GM18517 (cell line): ENCODE measurements around the gene NAV2.
"Not testable (repeated sequence)": the region's sequence is repeated elsewhere in the genome, so short reads cannot be mapped to it uniquely, and the experiment has no call there.

Experiments used
- ATAC-seq: cut with Tn5 transposase; IDR thresholded peaks from one replicate; pipeline ENCODE4 v1.9.1; 2021; ENCODE audit warnings: mild to moderate bottlenecking, moderate library complexity; ENCODE audit not compliant: unreplicated experiment

NAV2 gene

DNA sequence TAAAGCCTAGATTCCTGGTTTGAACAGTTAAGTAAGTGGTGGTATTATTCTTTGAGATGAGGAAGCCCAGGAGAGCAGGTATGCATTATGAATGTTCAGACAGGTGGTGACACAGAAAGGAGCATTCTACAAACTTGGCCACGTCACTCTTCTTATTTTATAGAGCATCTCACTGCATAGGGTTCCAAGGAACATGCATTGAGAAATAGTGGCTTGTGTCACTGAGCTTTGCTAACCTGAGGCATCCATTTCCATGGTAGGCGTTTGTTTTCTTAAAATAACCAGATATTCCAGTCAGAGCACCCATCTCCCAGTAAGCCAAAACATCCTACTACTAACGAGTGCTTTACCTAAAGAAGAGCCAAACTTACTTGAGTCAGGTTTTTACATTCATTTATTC is 169.7 kb downstream of the NAV2 start:
- ATAC-seq: no peak

DNA sequence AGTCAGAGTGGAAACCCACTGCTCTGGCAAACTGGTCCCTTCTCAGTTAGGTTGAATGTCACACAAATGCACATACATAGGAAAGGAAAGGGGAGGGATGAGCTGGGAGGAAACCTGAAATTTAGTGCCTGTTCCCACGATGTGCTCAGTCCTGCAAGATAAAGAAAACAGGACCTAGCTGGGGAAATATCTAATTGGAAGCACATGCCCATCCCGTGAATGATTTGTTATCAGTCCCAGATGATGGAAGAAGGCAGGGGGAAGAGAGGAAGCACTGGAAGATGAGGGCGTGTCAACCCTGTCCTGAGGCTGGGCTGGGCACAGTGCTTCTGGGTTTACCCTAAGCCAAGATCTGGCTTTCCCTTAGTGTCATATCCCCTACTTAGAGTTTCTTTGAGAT is 173.9 kb downstream of the NAV2 start:
- ATAC-seq: no peak

DNA sequence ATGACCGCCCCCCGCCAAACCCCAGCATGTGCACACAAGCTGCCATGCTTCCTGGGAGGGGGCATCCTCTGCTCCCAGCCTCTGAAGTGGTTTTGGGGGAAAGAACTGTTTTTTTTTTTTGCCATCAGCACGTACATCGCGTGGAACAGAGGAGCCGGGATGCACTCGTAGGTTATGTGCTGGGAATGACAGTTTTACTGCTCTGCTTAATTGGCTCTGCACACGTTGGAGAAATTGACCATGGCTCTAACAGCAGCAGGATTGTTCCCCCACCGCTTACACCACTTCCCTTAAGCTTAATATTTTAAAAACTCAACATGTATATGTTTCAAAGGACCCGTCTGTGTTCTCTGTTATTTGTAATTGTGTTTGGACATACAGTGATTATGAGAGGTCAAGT is 175.2 kb downstream of the NAV2 start:
- no peak for ATAC-seq

DNA sequence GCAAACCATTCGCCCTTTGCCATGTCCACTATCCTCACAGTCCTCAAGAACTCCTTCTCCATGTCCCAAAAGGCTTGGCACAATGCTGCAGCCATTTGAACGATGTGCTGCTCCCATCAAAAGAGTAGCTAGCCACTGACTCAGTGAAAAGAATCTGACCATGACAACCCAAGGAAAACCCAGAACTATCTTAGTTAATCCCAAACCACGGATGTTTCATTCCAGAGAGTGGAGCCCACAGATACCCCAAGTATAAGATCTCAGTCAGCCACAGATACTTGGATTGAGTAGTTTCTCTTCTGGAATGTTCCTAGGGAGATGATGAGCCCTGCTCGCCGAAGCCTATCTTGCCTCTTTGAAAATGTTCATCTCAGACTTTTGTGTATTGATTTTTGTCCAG is 176.9 kb downstream of the NAV2 start:
- ATAC-seq: no peak

DNA sequence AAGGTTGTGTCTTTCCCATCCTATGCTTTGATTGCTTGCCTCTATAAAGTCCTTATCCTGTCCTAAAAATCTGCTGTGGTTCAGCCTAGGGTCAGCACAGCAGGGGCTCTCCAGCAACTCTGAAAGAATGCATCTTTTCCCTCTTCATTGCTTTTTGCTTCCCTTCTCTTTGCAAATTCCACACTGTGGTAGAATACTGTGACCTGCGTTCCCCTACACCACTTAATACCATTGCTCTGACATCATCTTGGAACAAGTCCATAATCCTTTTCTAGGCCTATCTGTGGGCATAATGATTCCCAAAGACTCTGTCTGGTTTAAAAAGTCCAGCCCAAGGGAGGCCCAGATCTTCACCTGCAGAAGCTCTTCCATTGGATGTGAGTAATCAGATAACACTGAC is 177.7 kb downstream of the NAV2 start:
- no peak for ATAC-seq

DNA sequence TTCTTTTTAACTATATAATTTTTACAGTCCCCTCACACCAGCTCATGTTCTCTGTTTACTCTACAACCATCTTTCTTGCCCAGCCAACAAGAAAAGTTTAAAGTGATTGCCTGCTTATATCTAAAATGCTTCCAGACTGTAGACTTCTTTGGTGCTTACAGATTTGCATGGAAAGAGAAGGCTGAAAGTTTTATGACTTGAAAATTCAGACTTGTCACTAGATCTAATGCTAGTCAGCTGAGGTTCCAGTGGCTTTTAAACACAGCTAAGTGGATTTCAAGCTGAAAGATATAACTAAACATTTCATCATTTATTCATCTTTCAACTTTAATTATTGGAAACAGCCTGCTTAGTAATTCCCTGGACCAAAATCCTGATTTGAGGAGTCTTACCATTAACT is 178.4 kb downstream of the NAV2 start:
- ATAC-seq: no peak

DNA sequence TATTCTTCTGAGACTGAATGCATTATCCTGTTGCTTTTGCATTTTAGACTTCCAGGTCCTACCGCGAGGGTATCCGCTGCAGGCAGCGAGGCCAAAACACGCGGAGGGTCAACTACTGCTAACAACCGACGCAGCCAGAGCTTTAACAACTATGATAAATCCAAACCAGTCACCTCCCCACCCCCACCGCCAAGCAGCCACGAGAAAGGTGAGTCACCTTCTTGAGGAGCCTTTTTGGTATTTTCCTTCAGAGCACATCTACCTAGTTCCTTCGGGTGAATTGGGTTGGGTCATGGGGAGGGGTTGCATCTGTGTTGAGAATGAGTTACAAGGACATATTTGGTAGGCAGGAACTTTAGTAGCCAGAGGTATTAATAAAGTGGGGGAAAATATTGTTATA is 179.8 kb downstream of the NAV2 start:
- no peak for ATAC-seq

DNA sequence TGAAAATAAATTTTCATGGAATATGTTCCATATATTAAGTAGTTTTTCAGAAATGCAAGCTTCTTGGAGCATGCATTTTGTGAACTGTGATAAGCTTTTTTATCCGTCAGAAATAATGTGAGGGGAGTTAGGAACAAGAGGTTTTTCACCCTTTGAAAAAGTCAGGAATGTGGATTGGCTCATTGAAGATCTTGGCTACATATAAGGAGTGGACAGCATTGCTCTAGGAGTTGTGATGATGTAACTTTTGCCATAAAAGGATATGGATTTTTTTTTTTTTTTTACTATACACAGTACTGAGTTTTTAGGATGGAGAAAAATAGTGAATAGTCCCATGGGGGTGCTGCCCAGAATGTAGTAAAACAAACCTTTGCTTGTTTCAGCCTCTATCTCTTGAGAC is 180.2 kb downstream of the NAV2 start:
- no peak for ATAC-seq

DNA sequence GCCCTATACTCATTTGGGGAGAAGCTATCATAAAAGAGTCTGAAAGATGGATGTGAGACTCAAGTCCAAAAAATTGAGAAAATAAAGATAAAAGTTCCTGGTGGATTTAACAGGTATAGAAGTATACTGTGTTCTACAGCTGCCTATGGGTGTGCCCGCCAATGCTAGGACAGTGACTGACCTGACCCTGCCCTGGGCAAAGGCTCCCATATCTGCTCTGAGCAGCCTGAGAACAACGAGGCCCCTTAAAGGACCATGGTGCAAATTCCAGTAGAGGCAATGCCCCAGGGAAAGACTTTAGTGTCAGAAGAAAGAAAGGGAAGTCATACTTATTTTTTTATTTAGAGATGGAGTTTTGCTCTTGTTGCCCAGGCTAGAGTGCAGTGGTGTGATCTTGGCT is 181.8 kb downstream of the NAV2 start:
- ATAC-seq: no peak

DNA sequence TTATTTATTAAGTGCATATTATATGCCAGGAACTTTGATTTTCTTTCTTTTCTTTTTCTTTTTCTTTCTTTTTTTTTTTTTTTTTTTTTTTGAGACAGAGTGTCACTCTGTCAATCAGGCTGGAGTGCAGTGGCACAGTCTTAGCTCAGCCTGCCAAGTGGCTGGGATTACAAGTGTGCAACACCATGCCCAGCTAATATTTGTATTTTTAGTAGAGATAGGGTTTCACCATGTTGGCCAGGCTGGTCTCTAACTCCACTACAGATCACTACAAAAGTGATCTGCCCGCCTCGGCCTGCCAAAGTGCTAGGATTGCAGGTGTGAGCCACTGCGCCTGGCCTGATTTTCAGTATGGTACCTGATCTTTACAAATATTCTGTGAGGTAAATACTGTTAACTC is 182.4 kb downstream of the NAV2 start:
- ATAC-seq: not testable (repeated sequence)

DNA sequence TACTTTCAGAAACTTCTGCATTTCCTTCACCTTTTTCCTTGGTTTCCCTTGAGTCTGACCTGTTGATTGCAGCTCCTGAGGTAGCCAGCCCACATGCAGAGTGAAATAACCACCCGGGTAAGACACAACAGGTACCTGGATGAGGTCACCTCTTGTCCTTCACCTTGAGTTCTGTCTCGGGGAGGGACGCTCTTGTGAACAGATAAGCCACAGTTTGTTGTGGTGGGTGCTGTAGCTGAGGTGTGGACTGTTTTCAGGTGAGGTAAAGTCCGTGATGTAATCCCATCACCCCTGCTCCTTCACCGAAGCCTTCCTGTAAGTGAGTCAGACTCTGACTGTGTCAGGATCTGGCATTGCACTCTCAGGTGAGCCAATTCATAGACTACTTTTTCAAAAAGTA is 183.1 kb downstream of the NAV2 start:
- no peak for ATAC-seq

DNA sequence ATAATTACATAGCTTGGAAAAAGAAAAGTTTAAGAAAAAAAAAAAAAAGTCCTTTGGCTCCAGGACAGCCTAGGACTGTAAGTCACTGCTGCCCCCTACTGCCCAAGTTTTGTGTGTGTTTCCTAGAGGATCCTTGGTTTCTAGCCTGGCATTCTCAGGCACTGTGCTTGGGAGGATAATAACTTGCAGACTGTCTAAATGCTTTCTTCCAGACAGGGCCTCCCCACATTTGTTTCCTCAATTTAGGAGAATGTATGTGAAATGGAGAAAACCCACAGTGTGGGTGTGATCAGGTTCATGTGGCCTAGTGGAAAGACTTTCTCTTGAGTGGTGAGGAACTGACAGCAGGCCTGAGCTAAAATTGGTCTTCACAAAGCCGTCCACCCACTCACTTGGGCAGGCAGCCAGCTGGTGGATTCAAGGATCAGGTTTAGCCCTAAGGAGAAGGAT is 191.0 kb downstream of the NAV2 start:
- peak; percentile 52 for ATAC-seq

DNA sequence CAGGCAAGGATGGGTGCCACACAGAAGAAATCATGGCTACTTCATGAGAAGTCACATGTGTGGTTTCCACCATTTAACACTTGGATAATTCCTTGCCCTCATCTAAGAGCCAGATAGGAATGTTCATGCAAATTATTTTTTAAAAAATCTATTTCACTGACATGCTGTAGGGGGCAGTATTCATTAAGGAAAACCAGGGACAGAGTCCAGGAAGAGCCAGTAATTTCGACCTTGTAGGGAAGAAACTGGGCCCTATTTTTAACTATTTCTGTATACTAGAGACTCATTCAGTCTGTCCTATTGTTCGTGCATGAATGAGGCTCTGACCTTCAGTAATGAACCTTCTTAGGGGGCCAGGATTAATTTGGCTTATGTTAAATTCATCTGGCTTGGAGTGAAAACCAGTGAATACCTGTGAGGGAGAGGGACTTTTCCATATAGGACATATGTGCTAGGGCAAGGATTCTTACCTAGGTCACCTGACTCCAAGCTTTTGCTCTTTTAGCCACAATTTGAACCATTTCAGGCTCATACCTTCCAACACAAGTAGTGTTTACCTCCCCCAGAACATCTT is 192.7 kb downstream of the NAV2 start:
- no peak for ATAC-seq

DNA sequence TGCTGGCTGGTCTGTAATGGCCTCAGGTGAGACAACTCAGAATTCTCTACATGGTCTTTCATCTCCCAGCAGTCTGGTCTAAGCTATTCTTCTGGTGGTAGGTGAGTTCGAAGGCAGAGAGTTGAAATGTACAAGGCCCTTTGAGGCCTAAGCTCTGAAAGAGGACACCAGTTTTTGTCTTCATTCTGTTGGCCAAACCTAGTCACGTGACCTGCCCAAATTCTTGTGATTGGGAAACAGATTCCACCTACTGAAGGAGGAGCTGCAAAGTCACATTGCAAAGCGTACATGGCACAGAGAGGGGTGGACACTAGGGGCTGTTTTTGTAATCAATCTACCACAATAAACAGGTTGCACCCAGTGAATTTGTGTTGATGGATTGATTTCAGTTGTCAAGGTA is 193.5 kb downstream of the NAV2 start:
- no peak for ATAC-seq

DNA sequence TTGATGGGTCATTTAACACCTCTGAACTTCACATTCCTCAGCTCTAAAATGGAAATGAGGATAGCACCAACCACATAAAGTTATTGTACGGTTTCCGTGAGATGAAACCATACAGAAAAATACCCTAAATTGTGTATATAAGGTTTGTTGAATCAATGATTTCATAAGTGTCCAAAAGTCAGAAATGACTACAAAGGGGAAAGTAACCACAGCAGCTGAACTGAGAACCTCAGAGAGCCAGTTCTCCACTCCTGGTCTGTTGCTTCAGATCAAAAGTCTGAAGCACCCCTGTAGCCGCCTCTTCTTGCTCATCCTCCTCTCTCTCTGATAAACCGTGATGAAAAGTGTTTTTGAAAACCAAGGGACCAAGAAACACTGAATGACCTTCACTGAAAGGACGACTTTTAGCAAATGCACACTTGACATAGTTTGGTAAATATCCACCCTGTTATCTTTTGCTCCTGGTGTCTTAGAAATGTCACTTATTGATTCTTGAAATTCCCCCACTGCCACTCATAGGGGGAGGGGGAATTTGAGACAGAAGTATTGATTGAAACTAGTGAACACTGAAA is 194.5 kb downstream of the NAV2 start:
- ATAC-seq: no peak

DNA sequence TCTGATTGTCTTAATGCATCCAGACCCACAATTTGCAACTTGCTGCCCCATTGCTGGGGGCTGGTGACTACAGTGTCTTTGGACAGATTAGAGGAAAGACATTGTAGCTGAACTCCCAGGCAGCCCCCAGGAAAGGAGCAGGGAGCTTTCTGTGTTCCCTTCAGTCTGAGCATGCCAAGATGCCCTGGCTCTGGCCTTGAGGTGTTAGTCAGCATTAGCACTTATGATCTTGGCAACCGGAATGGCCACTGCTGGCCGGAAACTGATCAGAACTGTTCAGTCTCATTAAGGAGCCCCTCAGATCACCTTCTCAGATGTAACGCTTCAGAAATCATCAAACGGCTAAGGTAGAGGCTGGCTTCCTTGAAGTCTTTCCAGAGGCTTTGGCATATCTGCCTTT is 195.2 kb downstream of the NAV2 start:
- no peak for ATAC-seq

DNA sequence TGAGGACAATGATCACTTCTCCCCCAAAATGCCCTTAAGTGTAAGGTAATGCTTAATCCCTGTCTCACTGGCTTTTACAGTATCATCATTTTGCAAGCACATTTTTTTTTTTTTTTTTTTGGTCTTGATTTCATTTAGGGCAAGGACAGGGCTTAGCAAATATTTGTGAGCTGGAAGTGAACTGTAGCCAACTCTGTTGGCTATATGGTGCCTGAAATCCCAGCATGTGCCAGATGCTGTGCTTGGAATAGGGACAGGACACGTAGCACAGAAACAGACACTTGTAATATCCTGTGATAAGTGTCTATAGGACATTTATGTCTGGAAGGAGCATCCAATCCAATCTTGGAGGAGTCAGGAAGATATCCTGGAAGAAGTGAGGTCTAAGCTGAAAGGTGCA is 198.3 kb downstream of the NAV2 start:
- ATAC-seq: no peak

DNA sequence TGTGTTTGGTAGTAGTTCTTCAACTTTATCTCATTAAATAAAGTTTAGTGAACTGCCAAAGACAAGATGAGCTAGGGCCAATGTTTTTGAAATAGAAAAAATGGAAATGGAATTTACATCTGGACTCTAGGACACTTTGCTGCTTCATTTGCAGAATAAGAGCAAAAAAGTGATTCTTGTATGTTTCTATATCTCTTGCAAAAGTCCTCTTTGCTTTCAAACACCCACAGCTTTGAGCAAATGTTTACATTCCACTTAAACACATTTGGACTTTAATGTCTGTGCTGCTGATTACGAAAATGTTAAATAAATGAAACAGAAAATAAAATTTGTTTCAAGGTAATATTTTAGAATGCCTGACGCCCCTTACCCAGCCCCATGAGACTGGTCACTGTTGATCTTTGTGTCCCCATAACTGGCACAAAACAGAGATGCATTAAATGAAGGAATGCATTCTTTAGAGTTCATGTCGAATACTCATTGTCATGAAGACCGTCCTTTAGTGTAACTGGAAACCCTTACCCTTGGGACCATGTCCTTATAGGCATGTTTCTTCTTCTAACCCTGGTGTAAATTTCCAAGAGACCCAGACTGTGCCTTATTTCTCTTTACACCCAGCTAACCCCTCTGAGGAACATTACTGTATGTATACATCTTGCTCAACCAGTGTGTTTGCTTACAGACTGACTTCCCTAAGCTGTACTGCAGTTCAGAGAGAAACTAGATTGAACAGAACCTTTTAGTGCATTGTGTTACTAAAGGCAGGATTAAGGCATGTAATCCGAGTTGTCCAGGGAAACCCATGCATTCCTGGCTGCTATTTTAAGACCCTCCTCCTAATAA is 199.7 kb downstream of the NAV2 start:
- no peak for ATAC-seq

DNA sequence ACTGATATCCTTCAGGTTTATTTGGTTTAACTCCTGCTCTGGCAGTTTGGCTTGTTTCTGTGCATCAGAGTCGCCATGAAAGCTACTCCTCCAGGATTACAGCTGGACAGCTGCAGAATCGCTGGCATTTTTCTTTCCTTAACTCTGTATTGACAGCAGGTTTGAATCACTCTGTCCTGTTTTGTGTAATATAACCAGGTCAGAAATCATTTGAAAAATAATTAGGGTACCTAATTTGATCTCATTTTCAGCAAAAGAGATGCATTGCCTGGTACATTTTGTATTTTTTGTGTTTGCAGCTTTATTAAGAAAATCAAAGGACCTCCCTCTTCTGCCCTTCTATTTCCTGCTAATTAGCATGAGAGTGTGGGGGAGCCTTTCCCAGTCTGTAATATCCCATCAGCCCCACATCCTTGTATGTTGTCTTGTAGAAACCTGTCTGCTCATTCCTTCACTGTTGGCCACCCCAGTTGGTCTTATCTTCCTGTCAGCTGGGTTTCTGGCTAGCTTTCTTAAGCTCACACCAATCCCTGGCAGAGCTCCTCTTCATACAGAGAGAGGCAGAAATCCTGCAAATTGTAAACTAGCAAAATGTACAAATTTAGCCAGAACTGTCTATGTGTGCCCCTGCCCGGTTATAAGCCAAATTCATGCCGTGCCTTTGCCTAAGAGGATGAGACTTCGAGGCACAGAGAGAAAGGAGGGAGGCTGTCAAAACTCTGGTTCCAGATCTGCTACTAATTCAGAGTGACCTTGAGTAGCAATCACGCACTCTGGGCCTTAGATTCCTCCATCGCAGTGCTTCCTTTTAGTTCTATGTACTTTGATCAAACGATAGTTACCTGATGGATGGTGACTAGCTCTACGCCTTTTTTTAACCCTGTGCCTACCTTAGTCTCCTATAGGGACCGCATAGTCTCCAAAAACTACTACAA is 200.6 kb downstream of the NAV2 start:
- ATAC-seq: no peak

DNA sequence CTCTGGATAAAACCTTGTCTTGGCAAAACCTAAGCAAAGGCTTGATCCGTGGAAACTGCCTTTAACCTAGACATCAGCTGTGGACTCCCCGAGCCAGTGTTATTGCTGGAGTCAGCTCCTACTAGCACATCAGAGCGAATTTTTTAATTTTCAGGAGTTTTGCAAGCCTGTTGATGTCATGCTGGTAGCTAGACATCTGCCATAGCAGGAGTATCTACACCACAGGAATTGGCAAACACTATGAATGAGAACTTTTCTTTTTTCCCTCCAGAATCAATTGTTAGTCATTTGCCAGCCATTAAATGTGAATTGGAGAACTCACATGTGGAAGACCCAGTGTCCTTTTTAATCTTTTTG is 201.2 kb downstream of the NAV2 start:
- ATAC-seq: no peak

DNA sequence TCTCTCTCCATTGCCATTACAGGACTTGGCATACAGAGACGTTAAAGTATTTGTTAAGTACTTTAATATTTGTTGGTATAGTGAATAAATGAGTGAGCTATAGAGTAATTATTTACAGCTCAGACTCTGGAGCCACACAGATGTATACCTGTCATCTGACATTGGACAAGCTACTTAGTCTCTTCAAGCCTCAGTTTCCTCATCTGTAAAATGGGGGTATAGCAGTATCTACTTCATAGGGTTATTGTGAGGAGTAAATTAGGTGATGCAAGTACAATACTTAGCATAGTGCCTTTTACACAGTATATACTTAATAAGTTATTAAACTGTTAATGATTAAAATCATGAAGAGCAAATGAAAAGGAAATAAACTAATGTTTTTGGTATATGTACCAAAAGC is 203.2 kb downstream of the NAV2 start:
- no peak for ATAC-seq
